GM18526 (cell line): ENCODE data around the gene TJP2.

ENCODE experiments used
- POLR2A ChIP-seq: IDR thresholded peaks from 3 replicates; pipeline ENCODE4 v1.6.1; 2011; ENCODE audit not compliant: insufficient read length; ENCODE audit errors: extremely low read depth

The TJP2 gene

GRCh38 chr9:69149321-69149807, 24.7 kb upstream of the TJP2 start:
- no peak for TF ChIP-seq POLR2A

DNA sequence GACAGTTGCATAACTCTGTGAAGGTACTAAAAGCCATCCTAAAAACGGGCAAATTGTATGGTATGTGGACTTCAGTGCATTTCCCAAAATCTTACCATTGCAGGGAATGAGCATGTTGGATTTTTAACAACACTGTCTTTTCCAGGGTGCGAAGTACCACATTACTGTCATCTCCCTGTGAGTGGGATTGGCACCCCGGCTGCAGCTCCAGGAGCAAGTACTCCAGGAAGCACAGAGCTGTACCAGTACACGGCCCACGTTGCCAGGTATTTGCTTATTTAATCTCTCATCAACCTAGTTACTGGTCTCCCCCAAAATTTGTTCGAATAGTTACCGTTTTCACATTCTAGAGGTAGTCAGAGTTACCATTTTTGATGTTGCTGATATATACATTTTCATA, 22.6 kb upstream of the TJP2 start:
- no peak for TF ChIP-seq POLR2A

DNA sequence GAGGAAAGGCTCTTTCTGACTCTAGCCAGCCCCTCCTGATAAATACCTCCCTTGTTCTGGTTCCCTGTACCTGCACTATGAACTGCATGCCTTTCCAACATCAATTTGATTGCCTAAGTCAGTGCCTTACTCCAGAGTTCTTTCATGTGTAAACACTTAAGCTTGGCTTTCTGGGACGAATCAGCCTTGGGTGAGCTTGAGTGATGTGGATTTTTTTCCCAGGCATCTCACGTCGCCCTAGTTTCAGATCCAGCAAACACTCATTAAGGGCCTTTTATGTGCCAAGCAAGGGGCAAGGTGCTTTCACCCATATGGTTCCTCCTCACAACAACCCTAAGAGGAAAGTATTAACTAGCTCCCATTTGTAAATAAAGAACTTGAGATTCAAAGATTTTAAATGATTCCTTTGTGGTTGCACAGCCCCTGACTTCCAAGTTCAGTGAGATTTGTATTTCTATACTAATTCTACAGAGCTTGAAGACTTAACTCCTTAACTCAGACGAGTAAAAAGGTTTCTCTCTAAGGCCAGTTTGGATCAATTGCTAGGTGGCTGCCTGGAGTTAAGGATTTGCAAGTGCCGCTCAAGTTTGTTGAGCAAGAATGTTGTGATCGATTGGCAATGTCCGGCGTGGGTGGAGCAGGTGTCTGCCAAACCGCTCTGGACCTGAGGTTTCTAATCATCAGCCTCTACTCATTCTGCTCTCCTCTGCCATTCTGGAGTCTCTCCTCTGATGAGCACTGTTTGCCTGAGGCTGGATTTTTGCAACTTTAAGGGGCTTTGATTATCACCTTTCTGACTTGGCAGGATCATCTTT, 20.2 kb upstream of the TJP2 start:
- TF ChIP-seq POLR2A = no peak

DNA sequence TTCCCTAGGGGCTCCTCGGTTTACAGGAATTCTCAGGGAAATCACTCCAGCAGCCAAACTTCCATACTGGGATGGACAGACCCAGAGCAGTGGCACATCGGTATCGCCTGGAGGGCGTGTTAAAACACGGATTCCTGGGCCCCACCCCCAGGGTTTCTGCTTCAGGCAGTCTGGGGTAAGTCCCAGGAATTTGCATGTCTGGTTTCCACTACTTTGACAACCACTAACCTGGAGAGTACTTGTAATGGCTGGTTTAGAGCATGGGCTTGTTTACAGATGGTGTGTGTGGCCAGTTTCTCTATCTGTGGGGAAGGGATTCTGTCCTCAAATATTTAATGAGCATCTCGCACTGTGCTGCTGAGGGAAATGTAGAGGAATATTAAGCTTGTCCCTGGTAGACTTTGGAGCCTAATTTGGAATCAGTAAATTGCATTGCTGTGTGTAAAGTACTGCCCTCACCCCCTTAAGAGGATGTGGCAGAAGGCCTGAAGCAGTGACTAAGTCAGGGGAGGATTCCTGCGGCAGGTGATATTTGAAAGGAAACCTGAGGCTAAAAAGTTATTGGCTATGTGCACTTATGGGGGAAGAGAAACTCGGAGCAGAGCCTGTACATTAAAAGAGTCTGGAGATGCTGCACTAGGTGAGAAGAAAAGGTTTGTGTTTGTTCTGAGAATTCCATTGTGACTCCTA, 18.6 kb upstream of the TJP2 start:
- TF ChIP-seq POLR2A = no peak

DNA sequence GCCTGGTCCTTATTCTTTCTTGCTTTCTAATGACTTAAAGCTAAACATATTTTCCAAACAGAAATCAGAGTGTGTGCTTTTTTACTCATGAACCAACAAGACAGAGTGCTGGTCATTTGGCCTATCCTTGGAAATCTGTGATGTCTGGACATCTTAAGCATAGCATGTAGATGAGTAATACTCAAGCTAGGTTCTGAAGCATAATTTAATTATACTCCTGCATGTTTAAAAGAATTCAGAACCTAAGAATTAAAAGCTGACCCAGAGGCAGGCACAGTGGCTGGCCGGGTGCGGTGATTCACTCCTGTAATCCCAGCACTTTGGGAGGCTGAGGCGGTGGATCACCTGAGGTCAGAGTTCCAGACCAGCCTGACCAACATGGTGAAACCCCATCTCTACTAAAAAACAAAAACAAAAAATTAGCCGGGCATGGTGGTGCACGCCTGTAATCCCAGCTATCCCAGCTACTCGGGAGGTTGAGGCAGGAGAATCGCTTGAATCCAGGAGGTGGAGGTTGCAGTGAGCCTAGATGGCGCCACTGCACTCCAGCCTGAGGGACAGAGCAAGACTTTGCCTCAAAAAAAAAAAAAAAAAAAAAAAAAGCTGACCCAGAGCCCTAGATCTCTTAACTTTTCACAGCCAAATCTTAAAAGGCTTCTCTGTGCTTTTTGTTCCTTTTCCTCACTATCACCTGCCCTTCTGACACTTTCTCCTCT, 16.2 kb upstream of the TJP2 start:
- no peak for TF ChIP-seq POLR2A

GRCh38 chr9:69158471-69158870, 15.6 kb upstream of the TJP2 start:
- no peak for TF ChIP-seq POLR2A

GRCh38 chr9:69165581-69165980, 8.5 kb upstream of the TJP2 start:
- TF ChIP-seq POLR2A = no peak

DNA sequence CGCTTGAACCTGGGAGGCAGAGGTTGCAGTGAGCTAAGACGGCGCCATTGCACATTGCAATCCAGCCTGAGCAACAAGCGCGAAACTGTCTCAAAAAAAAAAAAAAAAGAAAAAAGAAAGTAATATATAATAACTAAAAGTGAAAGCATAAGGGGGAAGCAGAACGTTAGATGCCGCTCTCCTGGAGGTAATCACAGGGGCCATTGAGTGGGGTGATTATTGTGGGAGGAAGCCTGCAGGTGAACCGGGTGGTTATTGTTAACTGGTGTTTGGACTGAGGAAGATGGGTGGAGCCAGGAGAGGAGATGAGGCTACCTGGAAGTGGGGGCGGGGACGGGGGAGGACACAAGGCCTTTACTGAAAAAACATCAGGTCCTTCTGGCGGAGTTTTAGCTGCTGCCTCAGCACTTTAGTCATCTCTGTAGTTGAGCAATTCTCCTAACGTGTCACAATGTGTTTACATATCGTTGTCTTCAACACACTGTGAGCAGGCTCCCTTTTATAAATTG, 5.3 kb upstream of the TJP2 start:
- no peak for TF ChIP-seq POLR2A

- TF ChIP-seq POLR2A = no peak
These were observed 3.8 kb upstream of the TJP2 start for GRCh38 chr9:69170231-69170630.

DNA sequence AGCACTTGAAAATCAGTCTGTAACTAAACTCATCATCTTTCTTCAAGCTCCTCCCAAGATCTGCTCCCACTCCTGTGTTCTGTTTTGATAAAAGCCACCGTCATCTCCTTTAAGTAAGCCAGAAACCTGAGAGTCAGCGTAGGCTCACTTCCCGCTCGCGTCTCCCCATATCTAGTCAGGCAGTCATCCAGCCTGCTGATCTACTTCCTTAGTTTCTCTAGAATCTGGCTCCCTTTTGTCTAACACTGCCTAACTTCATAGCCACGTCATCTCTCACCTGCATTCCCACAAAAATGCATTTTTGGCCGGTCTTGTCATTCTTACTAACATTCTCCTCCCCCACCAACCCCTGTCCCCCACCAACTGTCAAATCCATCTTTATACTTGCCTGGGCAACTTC, 3.0 kb upstream of the TJP2 start:
- no peak for TF ChIP-seq POLR2A

DNA sequence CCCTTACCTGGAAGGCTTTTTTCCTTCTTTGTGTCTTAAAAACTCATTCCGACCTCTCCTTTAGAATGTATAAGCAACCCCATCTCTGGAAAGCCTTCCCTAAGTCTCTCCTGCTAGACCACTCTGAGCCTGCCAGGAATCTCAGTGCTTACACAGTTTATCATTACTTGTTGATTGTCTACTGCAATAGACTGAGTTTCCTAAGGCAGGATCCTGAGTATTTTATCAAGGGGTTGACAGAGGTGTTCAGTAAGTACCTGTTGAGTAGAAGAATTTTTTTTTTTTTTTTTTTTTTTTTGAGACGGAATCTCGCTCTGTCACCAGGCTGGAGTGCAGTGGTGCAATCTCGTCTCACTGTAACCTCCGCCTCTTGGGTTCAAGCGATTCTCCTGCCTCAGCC, 2.6 kb upstream of the TJP2 start:
- no peak for TF ChIP-seq POLR2A

DNA sequence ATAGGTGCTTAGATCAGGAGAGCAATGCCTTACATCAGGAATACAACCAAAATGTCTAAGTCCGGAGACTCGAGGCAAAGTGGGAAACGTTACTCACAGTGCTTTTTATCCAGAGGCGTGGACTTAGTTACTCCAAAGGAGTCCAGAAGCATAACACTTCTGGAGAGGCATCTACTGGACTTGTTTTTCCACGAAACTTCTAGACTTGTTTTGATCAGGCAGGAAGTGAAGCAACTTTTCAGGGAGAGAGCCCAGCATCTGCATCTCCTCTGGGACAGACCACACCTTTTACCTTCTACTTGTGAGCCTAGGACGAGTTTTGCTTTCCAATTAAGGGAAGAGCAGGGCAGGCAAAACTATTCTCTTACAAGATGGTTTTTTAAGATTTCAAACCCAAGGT, 1.2 kb upstream of the TJP2 start:
- no peak for TF ChIP-seq POLR2A

DNA sequence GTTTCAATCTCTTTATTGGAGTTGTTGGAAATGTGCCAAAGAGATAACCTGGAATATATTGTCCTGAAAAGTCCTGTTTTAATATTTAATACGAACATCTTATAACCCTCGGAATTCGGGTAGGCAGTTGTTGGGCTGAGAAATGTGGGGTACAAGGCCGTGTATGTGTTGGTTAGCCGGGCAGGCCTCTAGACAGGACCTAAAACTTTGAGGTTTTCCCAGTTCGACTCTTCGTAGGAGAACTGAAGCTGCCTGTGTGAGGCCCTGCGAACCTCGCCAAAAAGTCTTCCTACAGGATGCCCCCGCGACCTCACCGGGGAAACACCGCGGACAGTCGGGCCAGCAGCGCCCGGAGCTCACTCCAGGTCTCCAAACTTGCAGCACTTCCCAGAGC, 583 bp upstream of the TJP2 start:
- no peak for TF ChIP-seq POLR2A

DNA sequence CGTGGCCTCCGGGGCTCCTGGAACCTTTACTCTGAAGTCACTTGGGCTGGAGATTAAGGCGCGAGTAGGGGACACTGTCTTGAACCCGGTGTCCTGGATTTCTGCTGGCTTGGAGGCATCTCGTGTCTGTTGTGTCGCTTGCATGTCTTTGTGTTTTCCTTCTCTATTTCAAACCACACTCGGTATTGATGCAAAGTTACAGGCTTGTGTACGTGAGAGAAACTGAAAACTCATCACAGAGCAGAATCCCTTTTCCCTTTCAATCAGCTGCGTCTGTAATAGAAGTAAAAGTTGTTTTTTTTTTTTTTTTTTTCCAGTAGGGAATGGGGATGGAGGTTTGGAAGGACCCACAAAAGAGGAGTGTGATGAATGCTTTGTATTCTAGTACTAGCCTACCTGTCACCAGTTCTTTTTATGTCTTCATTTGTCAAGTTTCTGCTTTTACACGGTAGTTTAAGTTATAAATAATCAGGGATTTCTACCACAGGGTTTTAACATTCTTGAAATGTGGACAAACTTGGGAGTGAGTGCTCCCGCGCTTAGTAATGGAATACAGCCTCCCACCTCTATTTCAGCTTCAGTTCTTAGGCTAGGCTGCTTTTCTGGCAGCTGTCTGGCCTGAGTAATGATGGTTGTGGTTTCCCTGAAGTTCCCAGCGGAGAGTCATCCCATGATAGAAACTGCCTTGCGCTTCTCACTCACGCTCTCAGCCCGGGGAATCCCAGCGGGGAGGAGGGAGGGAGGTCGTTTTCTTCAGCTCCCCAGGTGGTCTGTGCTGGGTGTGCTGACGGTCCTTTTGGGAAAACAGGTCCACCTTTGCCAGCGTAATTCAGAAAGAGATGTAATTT, 763 bp downstream of the TJP2 start:
- no peak for TF ChIP-seq POLR2A

DNA sequence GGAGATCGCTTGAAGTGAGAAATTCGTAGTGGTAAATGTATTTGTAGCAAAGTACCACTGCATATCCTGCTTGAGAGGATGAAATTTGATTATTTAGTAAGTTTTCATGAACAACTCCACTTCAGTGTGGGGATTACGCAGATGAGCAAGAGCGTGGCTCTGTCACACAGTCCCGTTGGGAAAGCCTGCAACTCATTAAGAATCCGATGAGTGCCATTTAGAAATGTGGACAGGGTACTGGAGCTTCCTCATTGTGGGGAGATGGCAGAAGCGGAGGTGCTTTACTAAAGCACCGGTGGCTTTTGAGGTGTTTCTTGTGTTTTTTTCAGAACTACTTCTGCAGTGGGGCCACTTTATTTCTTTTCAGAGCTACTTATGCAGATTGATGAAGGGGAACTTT, 1.4 kb downstream of the TJP2 start:
- TF ChIP-seq POLR2A = no peak
